ENCODE measurements around the gene RBMS1. TPM values are rescaled to one million over a fixed set of nuclear protein-coding genes. Genes with fewer than 3 reads are reported as not detected.

RBMS1 gene
- total and polyA plus RNA-seq, 2 of the 13 experiments (the other 11 are each of a cell fraction or from before 2014, with no cell fraction given) = 55.5 to 110 TPM

- TF ChIP-seq ZNF407 (CRISPR knock-in tag; IDR thresholded peaks at IDR 0.05; ENCODE audit: not compliant biosample characterization) = no peak
- TF ChIP-seq TEAD3 (CRISPR knock-in tag; optimal IDR thresholded peaks at IDR 0.05; ENCODE audit: borderline replicate concordance) = peak; percentile 55
- no peak for TF ChIP-seq MTF2 (CRISPR knock-in tag; IDR thresholded peaks at IDR 0.05; ENCODE audit: borderline replicate concordance)
- 0 out of 2 replicates have a peak, but pooled peaks have one; percentile 46 for TF ChIP-seq KIAA2018 (CRISPR knock-in tag; IDR thresholded peaks at IDR 0.05; ENCODE audit: borderline replicate concordance)
- TF ChIP-seq ZNF292 (CRISPR knock-in tag; IDR thresholded peaks at IDR 0.05; ENCODE audit: borderline replicate concordance, low read depth) = peak; percentile 37; the same call in 1 of the 2 replicates
- TF ChIP-seq ZBTB7B (CRISPR knock-in tag; IDR thresholded peaks at IDR 0.05) = peak; percentile 96
- TF ChIP-seq THAP8 (CRISPR knock-in tag; IDR thresholded peaks at IDR 0.05; ENCODE audit: borderline replicate concordance) = no peak
- peak; percentile 67; the same call in 1 of the 2 replicates for TF ChIP-seq DPF2 (CRISPR knock-in tag; IDR thresholded peaks at IDR 0.05; ENCODE audit: borderline replicate concordance, low read depth)
- peak; percentile 99 for TF ChIP-seq MEF2D (CRISPR knock-in tag; IDR thresholded peaks at IDR 0.05)
These were observed 164.6 kb downstream of the RBMS1 start (continued) for GRCh38 chr2:160328811-160329527.

Data from HepG2 (cell line).